PC-3 (cell line): Measurements from ENCODE around the gene TBC1D8. TPM values are rescaled to one million over a fixed set of nuclear protein-coding genes. Genes with fewer than 3 reads are reported as not detected.

ENCODE experiments used
- ATAC-seq: fragments of 200-7000 bp; cut with Tn5 transposase; 2 replicates; pipeline ENCODE4 v1.9.1; 2020; ENCODE audit warnings: mild to moderate bottlenecking, moderate library complexity
- BruUV-seq: library from RNA; stranded (reverse); fragments of 400-500 nt; replicated peaks from 2 replicates; lab custom pipeline; 2021; lab: Mats Ljungman, UMichigan
- CTCF ChIA-PET: fragments of 300-600 bp; sonication (Branson Sonifier 250); formaldehyde crosslinking; loops from one replicate; lab custom pipeline; 2022; ENCODE audit warnings: antibody characterized with exemption; lab: Charles Lee
- POLR2A ChIA-PET: fragments of 300-600 bp; sonication (Branson Sonifier 250); formaldehyde crosslinking; loops from one replicate; lab custom pipeline; 2022; ENCODE audit warnings: antibody characterized with exemption; ENCODE audit not compliant: unreplicated experiment; lab: Charles Lee
- DNase-seq: peaks from one replicate; pipeline ENCODE4 v3.0.0-alpha.2; 2015
- H2AFZ ChIP-seq: fragments of 300-600 bp; sonication (generic); 2 replicates; pipeline ENCODE4 v1.6.0; 2016; ENCODE audit warnings: antibody characterized with exemption, low read length
- H3F3A ChIP-seq: fragments of 300-600 bp; sonication (generic); one replicate; pipeline ENCODE4 v1.6.0; 2017; ENCODE audit warnings: antibody characterized with exemption, low read length, control low read depth, mild to moderate bottlenecking; ENCODE audit not compliant: unreplicated experiment
- H3K27ac ChIP-seq: fragments of 300-600 bp; sonication (generic); 2 replicates; pipeline ENCODE4 v1.5.1; 2016; ENCODE audit warnings: mild to moderate bottlenecking, low read length
- H3K27me3 ChIP-seq: fragments of 300-600 bp; sonication (generic); 2 replicates; pipeline ENCODE4 v1.6.1; 2016; ENCODE audit warnings: low read length, mixed read lengths
- H3K36me3 ChIP-seq: fragments of 300-600 bp; sonication (generic); 2 replicates; pipeline ENCODE4 v1.6.1; 2016; ENCODE audit warnings: low read depth, mixed run types, low read length, mixed read lengths
- H3K4me1 ChIP-seq: fragments of 300-600 bp; sonication (generic); 2 replicates; pipeline ENCODE4 v1.5.1; 2016; ENCODE audit warnings: low read length; ENCODE audit not compliant: insufficient read depth
- H3K4me2 ChIP-seq: fragments of 300-600 bp; sonication (generic); 2 replicates; pipeline ENCODE4 v1.6.0; 2016; ENCODE audit warnings: low read length
- H3K4me3 ChIP-seq: fragments of 300-600 bp; sonication (generic); 2 replicates; pipeline ENCODE4 v1.5.1; 2016; ENCODE audit warnings: mild to moderate bottlenecking, low read length, mixed read lengths
- H3K79me2 ChIP-seq: fragments of 300-600 bp; sonication (generic); 2 replicates; pipeline ENCODE4 v1.6.1; 2017; ENCODE audit warnings: low read length, mixed read lengths
- H3K9ac ChIP-seq: fragments of 300-600 bp; sonication (generic); 2 replicates; pipeline ENCODE4 v1.6.0; 2016; ENCODE audit warnings: mild to moderate bottlenecking, low read length
- H3K9me2 ChIP-seq: fragments of 300-600 bp; sonication (generic); replicated peaks from 2 replicates; pipeline ENCODE4 v1.6.1; 2016; ENCODE audit warnings: mixed run types, low read length, mixed read lengths
- H3K9me3 ChIP-seq: fragments of 300-600 bp; sonication (generic); 2 replicates; pipeline ENCODE4 v1.6.1; 2016; ENCODE audit warnings: low read length, mixed read lengths
- H4K20me1 ChIP-seq: fragments of 300-600 bp; sonication (generic); 2 replicates; pipeline ENCODE4 v1.6.1; 2016; ENCODE audit warnings: low read length, mixed read lengths
- CTCF ChIP-seq: fragments of 300-600 bp; sonication (generic); conservative IDR thresholded peaks from 2 replicates; pipeline ENCODE4 v1.5.1; 2017; ENCODE audit warnings: antibody characterized with exemption, low read depth, mild to moderate bottlenecking, low read length
- EZH2 ChIP-seq: fragments of 300-600 bp; sonication (generic); IDR thresholded peaks from one replicate; pipeline ENCODE4 v1.6.1; 2017; ENCODE audit warnings: antibody characterized with exemption, mild to moderate bottlenecking, low read length; ENCODE audit not compliant: unreplicated experiment
- EZH2phosphoT487 ChIP-seq: fragments of 300-600 bp; sonication (generic); IDR thresholded peaks from 2 replicates; pipeline ENCODE4 v1.6.1; 2018; ENCODE audit warnings: mild to moderate bottlenecking, antibody characterized with exemption, low read length, borderline replicate concordance
- intact Hi-C: fragments of 100-400 bp; cut with micrococcal nuclease; formaldehyde crosslinking; loops from 2 replicates; pipeline ENCODE4 v1.9.0; 2023
- total RNA-seq: library from RNA; depleted of rRNA; stranded (reverse); fragments of >200 nt; gene quantifications from 2 replicates; pipeline ENCODE4 v1.2.3, GENCODE V29; 2014

The TBC1D8 gene
- total RNA-seq, 1 experiment from 2014 or later = 39.7 TPM

- POLR2A ChIA-PET = no interaction called here
- Histone ChIP-seq H3K4me1 (peaks cover 5% of the 10 kb centered on the region; the same call in 1 of the 2 replicates), H3K9ac (no peak overlapping the region), H3K79me2 (no peaks in the 10 kb centered on the region), H3K9me2 (no peaks in the 10 kb centered on the region), H3K4me3 (no peak overlapping the region), H3F3A (no peaks in the 10 kb centered on the region), H2AFZ (no peak overlapping the region), H3K27me3 (no peaks in the 10 kb centered on the region), H3K4me2 (no peak overlapping the region), H3K36me3 (peaks cover 31% of the 10 kb centered on the region), H3K27ac (no peak overlapping the region), H3K9me3 (no peaks in the 10 kb centered on the region), H4K20me1 (no peaks in the 10 kb centered on the region)
- no TSS peak for BruUV-seq
- no peak for ATAC-seq
- TF ChIP-seq EZH2 (no peak), EZH2phosphoT487 (no peak), CTCF (no peak)
- intact Hi-C loops = no loop called here
- DNase-seq = no peak
- CTCF ChIA-PET = no interaction called here
These were observed 174.4 kb downstream of the TBC1D8 start for GRCh38 chr2:100976645-100977391.

GRCh38 chr2:100976061-100976460, 175.1 kb downstream of the TBC1D8 start:
- CTCF ChIA-PET = no interaction called here
- no TSS peak for BruUV-seq

More at GRCh38 chr2:100976061-100976460, 175.1 kb downstream of the TBC1D8 start:
- intact Hi-C loops = no loop called here
- no peak overlapping the region for H3K4me3 ChIP-seq
- peaks cover 5% of the 10 kb centered on the region; the same call in 1 of the 2 replicates for H3K4me1 ChIP-seq
- DNase-seq (no peak), ATAC-seq (no peak)
- H2AFZ ChIP-seq = no peak overlapping the region
- H3K4me2 ChIP-seq = no peak overlapping the region
- no peaks in the 10 kb centered on the region for H3K9me3 ChIP-seq
- no peak overlapping the region for H3K9ac ChIP-seq
- no peaks in the 10 kb centered on the region for H4K20me1 ChIP-seq
- no peaks in the 10 kb centered on the region for H3F3A ChIP-seq
- H3K36me3 ChIP-seq = peaks cover 36% of the 10 kb centered on the region
- POLR2A ChIA-PET = no interaction called here
- no peaks in the 10 kb centered on the region for H3K9me2 ChIP-seq
- H3K79me2 ChIP-seq = no peaks in the 10 kb centered on the region
- no peak overlapping the region for H3K27ac ChIP-seq
- no peaks in the 10 kb centered on the region for H3K27me3 ChIP-seq
- TF ChIP-seq EZH2phosphoT487 (no peak), CTCF (no peak), EZH2 (no peak)
